Measurements from ENCODE around the gene LMF1. TPM values are rescaled to one million over a fixed set of nuclear protein-coding genes. Genes with fewer than 3 reads are reported as not detected.

LMF1 gene
- total RNA-seq, 1 experiment from 2014 or later: 13.5 TPM

GRCh38 chr16:813916-814412 lies 156.8 kb downstream of the LMF1 start:
- ChIA-PET POLR2A (ENCODE audit: unreplicated experiment) (no interaction called here), CTCF (no interaction called here)
- ATAC-seq (no peak), DNase-seq (no peak)
- intact Hi-C loops (cut with micrococcal nuclease): no loop called here
- Histone ChIP-seq H3K4me2 (ENCODE audit: low read length) (peak overlapping the region; percentile 74), H3K9me2 (replicated peaks; ENCODE audit: low read length) (no peaks in the 10 kb centered on the region), H3K36me3 (ENCODE audit: low read depth, low read length) (no peaks in the 10 kb centered on the region), H3K4me1 (ENCODE audit: insufficient read depth, low read length) (no peaks in the 10 kb centered on the region; the same call in 1 of the 2 replicates), H3K4me3 (ENCODE audit: low read length) (peak overlapping the region; percentile 40; the same call in 1 of the 2 replicates), H3K9ac (ENCODE audit: low read length) (no peak overlapping the region), H2AFZ (ENCODE audit: low read length) (peak overlapping the region; percentile 42; the same call in 1 of the 2 replicates), H4K20me1 (ENCODE audit: low read length) (no peaks in the 10 kb centered on the region), H3K27me3 (ENCODE audit: low read length) (no peaks in the 10 kb centered on the region), H3K79me2 (ENCODE audit: low read length) (no peaks in the 10 kb centered on the region), H3F3A (ENCODE audit: low read length, unreplicated experiment) (no peaks in the 10 kb centered on the region), H3K27ac (ENCODE audit: low read length) (no peak overlapping the region), H3K9me3 (ENCODE audit: low read length) (no peaks in the 10 kb centered on the region)
- no TSS peak for BruUV-seq (replicated peaks)
- TF ChIP-seq EZH2 (IDR thresholded peaks at IDR 0.05; ENCODE audit: low read length, unreplicated experiment) (no peak), EZH2phosphoT487 (IDR thresholded peaks at IDR 0.05; ENCODE audit: borderline replicate concordance, low read length) (no peak), CTCF (conservative IDR thresholded peaks at IDR 0.05; ENCODE audit: low read depth, low read length) (no peak)

DNA sequence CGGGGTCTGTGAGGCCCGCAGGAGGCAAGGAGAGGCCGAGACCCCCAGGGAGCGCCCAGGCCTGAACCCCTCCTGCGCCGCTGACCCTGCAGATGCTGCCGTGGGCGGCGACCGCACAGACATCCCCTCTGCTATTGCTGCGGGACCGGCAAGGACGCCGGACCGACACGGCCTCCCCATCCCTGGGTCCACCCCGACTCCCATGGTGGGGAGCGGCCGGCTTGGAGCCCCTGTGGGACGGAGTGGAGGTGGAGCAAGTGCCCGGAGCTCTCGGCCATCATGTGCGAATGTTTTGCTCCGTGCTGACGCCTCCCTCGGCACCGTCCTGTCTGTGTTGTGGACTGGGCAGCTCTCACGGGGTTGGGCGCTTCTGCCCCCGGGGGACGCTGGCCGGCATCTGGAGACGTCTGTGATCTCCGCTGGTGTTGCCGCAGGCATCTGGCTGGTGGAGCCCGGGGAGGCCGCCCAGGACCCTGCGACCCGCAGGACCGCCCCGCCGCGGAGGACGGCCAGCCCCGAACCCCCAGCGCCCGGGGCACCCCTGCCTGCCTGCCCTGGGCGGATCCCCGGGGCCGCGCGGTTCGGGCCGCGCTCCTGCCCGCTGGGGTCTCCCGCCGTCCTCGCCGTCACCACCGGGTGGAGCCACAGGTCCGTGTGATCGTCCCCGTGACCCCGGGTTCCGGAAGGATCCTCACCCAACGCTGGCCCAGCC lies 157.4 kb downstream of the LMF1 start:
- H3K9me3 ChIP-seq (ENCODE audit: low read length): no peaks in the 10 kb centered on the region
- no peak overlapping the region for H3K9ac ChIP-seq (ENCODE audit: low read length)
- H3K9me2 ChIP-seq (replicated peaks; ENCODE audit: low read length): no peaks in the 10 kb centered on the region
- POLR2A ChIA-PET (ENCODE audit: unreplicated experiment): no interaction called here
- BruUV-seq (replicated peaks): no TSS peak
- H3K36me3 ChIP-seq (ENCODE audit: low read depth, low read length): no peaks in the 10 kb centered on the region
- H3K4me3 ChIP-seq (ENCODE audit: low read length): peak overlapping the region; percentile 40; the same call in 1 of the 2 replicates
- TF ChIP-seq EZH2phosphoT487 (IDR thresholded peaks at IDR 0.05; ENCODE audit: borderline replicate concordance, low read length) (no peak), CTCF (conservative IDR thresholded peaks at IDR 0.05; ENCODE audit: low read depth, low read length) (peak; percentile 65)
- CTCF ChIA-PET: no interaction called here
- intact Hi-C loops (cut with micrococcal nuclease): no loop called here
- H3K4me1 ChIP-seq (ENCODE audit: insufficient read depth, low read length): no peaks in the 10 kb centered on the region; the same call in 1 of the 2 replicates
- H3K27me3 ChIP-seq (ENCODE audit: low read length): no peaks in the 10 kb centered on the region
- peak; percentile 74 for ATAC-seq
- peak; percentile 30 for DNase-seq
- H2AFZ ChIP-seq (ENCODE audit: low read length): peak overlapping the region; percentile 42; the same call in 1 of the 2 replicates
- H3K4me2 ChIP-seq (ENCODE audit: low read length): peak overlapping the region; percentile 74
- H4K20me1 ChIP-seq (ENCODE audit: low read length): no peaks in the 10 kb centered on the region
- H3F3A ChIP-seq (ENCODE audit: low read length, unreplicated experiment): no peaks in the 10 kb centered on the region
- no peak overlapping the region for H3K27ac ChIP-seq (ENCODE audit: low read length)
- no peaks in the 10 kb centered on the region for H3K79me2 ChIP-seq (ENCODE audit: low read length)

GRCh38 chr16:808085-808386 lies 162.7 kb downstream of the LMF1 start:
- Histone ChIP-seq H2AFZ (ENCODE audit: low read length) (peak overlapping the region; percentile 99), H3K9ac (ENCODE audit: low read length) (peak overlapping the region; percentile 89), H3K9me2 (replicated peaks; ENCODE audit: low read length) (no peaks in the 10 kb centered on the region), H3K27me3 (ENCODE audit: low read length) (no peaks in the 10 kb centered on the region), H3K79me2 (ENCODE audit: low read length) (peaks cover 5% of the 10 kb centered on the region), H4K20me1 (ENCODE audit: low read length) (no peaks in the 10 kb centered on the region), H3K36me3 (ENCODE audit: low read depth, low read length) (no peaks in the 10 kb centered on the region), H3K9me3 (ENCODE audit: low read length) (no peaks in the 10 kb centered on the region), H3K27ac (ENCODE audit: low read length) (no peak overlapping the region), H3K4me1 (ENCODE audit: insufficient read depth, low read length) (peaks cover 3% of the 10 kb centered on the region; the same call in 1 of the 2 replicates), H3K4me2 (ENCODE audit: low read length) (peak overlapping the region; percentile 98), H3K4me3 (ENCODE audit: low read length) (peak overlapping the region; percentile 86), H3F3A (ENCODE audit: low read length, unreplicated experiment) (no peaks in the 10 kb centered on the region)
- CTCF ChIA-PET: no interaction called here
- no TSS peak for BruUV-seq (replicated peaks)
- no peak for DNase-seq
- POLR2A ChIA-PET (ENCODE audit: unreplicated experiment): no interaction called here
- intact Hi-C loops (cut with micrococcal nuclease): no loop called here
- TF ChIP-seq EZH2 (IDR thresholded peaks at IDR 0.05; ENCODE audit: low read length, unreplicated experiment): no peak
- no peak for ATAC-seq
